ENCODE results near the gene HAUS6. TPM values are rescaled to one million over a fixed set of nuclear protein-coding genes. Genes with fewer than 3 reads are reported as not detected.

Gene HAUS6
- total and polyA plus RNA-seq, 2 of the 8 experiments (the other 6 are each of a cell fraction or from before 2014, with no cell fraction given), result 11.7 to 52.4 TPM

GRCh38 chr9:19050637-19051591 lies 51.8 kb downstream of the HAUS6 start:
- 72% methylated on average over 12 of the region's 12 CpGs; no CpG with 5 or more reads in 1 of the 2 experiments for WGBS, 2 experiments (ENCODE audit: extremely low coverage in 1 of 2, insufficient coverage in 1 of 2, insufficient read length in 1 of 2, insufficient replicate concordance in 2 of 2, low coverage in 1 of 2, low lambda C conversion rate in 2 of 2, missing lambda C conversion rate in 1 of 2)
- peaks cover 1 to 10% of the 10 kb centered on the region in 2 experiments for H4K20me1 ChIP-seq (replicated peaks in 1 of 2; ENCODE audit: control insufficient read depth in 1 of 2, insufficient read depth in 2 of 2, low read length in 2 of 2)
- peaks cover 13% of the 10 kb centered on the region for H3K23me2 ChIP-seq (ENCODE audit: low read depth, low read length)
- POLR2A ChIA-PET (ENCODE audit: partially characterized antibody), result interaction anchor here (0.7 to 3.6 kb wide), 10 partner anchors 11 to 329 kb away, joined by 3 to 12 read pairs (median 4); partner anchors contain the start of gene RPS6
- H2BK15ac ChIP-seq (ENCODE audit: low read length), result no peak overlapping the region
- no peak overlapping the region for H2AFZ ChIP-seq (ENCODE audit: low read length)
- H3K79me1 ChIP-seq (ENCODE audit: low read depth, low read length), result peaks cover 7% of the 10 kb centered on the region
- H3K14ac ChIP-seq (ENCODE audit: insufficient read length), result no peak overlapping the region
- H2BK120ac ChIP-seq (replicated peaks; ENCODE audit: low read depth, low read length), result no peak overlapping the region
- no peak overlapping the region for H3K23ac ChIP-seq (ENCODE audit: insufficient read length)
- no peak overlapping the region for H2AK5ac ChIP-seq (ENCODE audit: low read depth, low read length)
- no peak overlapping the region for H3K56ac ChIP-seq (replicated peaks; ENCODE audit: insufficient read length, low read depth, low read length)
- H2BK20ac ChIP-seq (ENCODE audit: low read length), result no peak overlapping the region
- DNase-seq (ENCODE audit: low read depth in 1 of 2, low spot score in 2 of 2), result no peak
- H2BK5ac ChIP-seq (ENCODE audit: low read depth, low read length), result no peak overlapping the region
- peaks cover 0 to 10% of the 10 kb centered on the region in 2 experiments; a peak in 2 of 4 replicates for H3K79me2 ChIP-seq (ENCODE audit: control insufficient read depth in 1 of 2, insufficient read depth in 2 of 2, low read length in 2 of 2)
- H3K27me3 ChIP-seq (replicated peaks in 1 of 4; ENCODE audit: control insufficient read depth in 3 of 4, extremely low read depth in 1 of 4, insufficient read depth in 3 of 4, low read length in 3 of 4), result no peaks in the 10 kb centered on the region
- no peak overlapping the region for H3K27ac ChIP-seq (ENCODE audit: low read depth, low read length)
- no peak overlapping the region for H2BK12ac ChIP-seq (ENCODE audit: low read depth, low read length)
- no peak for FAIRE-seq
- peaks cover 0 to 2% (median 0%) of the 10 kb centered on the region in 4 experiments; a peak in 1 of 8 replicates for H3K36me3 ChIP-seq (ENCODE audit: control insufficient read depth in 2 of 4, insufficient read depth in 4 of 4, low read length in 3 of 4)
- peak overlapping the region in 1 of 4 experiments; percentile 59; a peak in 3 of 7 replicates for H3K9ac ChIP-seq (replicated peaks in 1 of 4; ENCODE audit: extremely low read depth in 1 of 4, low read depth in 3 of 4, low read length in 3 of 4)
- H3K4me2 ChIP-seq (ENCODE audit: insufficient read depth in 1 of 2, low read depth in 2 of 2, low read length in 2 of 2), result peak overlapping the region; percentile 99 to 100
- no peak overlapping the region for H3K4ac ChIP-seq (replicated peaks; ENCODE audit: insufficient read length, low read depth, low read length)
- CTCF ChIA-PET (ENCODE audit: partially characterized antibody), result interaction anchor here (0.6 to 1.5 kb wide), 6 partner anchors 12 to 414 kb away, joined by 3 to 6 read pairs (median 4); no protein-coding TSS in a partner anchor
- no peak overlapping the region for H4K8ac ChIP-seq (ENCODE audit: extremely low read depth, insufficient read depth, low read length)
- no peaks in the 10 kb centered on the region for H3K9me3 ChIP-seq (ENCODE audit: insufficient read depth in 2 of 2, low read depth in 1 of 2, low read length in 1 of 2)
- H4K91ac ChIP-seq (replicated peaks; ENCODE audit: insufficient read length, low read length), result no peak overlapping the region
- H3K4me1 ChIP-seq (replicated peaks in 1 of 4; ENCODE audit: control insufficient read depth in 3 of 4, insufficient read depth in 4 of 4, low read length in 3 of 4), result no peaks in the 10 kb centered on the region
- H4K5ac ChIP-seq (ENCODE audit: insufficient read length, low read depth, low read length), result no peak overlapping the region
- H3K18ac ChIP-seq (ENCODE audit: extremely low read depth, low read length), result no peak overlapping the region
- H3K4me3 ChIP-seq (ENCODE audit: extremely low read depth in 1 of 4, insufficient read depth in 2 of 4, low read depth in 3 of 4, low read length in 4 of 4), result peak overlapping the region; percentile 76 to 92 (median 82)
- TF ChIP-seq HDAC6 (IDR thresholded peaks at IDR 0.05; ENCODE audit: low read depth, low read length), result no peak
- TF ChIP-seq CHD1 (IDR thresholded peaks at IDR 0.05; ENCODE audit: low read depth, low read length), result no peak
- no peak for TF ChIP-seq KDM5A (IDR thresholded peaks at IDR 0.05; ENCODE audit: low read length)
- no peak for TF ChIP-seq MAFK (IDR thresholded peaks at IDR 0.05; ENCODE audit: low read depth, low read length)
- TF ChIP-seq GABPA (IDR thresholded peaks at IDR 0.05; ENCODE audit: borderline replicate concordance, insufficient read depth, low read length), result no peak
- TF ChIP-seq E2F6 (IDR thresholded peaks at IDR 0.05), result no peak
- no peak for TF ChIP-seq TAF7 (optimal IDR thresholded peaks at IDR 0.05; ENCODE audit: borderline replicate concordance, low read depth, low read length)
- TF ChIP-seq CHD2 (IDR thresholded peaks at IDR 0.05; ENCODE audit: low read length), result no peak
- no peak for TF ChIP-seq RAD21 (IDR thresholded peaks at IDR 0.05 in 1 of 2, conservative IDR thresholded peaks at IDR 0.05 in 1 of 2; ENCODE audit: low read depth in 2 of 2, low read length in 2 of 2)
